Ecto neural progenitor cell (in vitro differentiated cells): ENCODE data around the gene CAMK2A.
A peak's percentile ranks its signal among the peaks of the same experiment; 100 is the strongest.

Experiments used
- DNase-seq: peaks from one replicate; pipeline ENCODE4 v3.0.0-alpha.2; 2018; ENCODE audit warnings: low spot score

CAMK2A gene

GRCh38 chr5:150289551-150290390, at the start of gene CAMK2A:
Gene CAMK2A (minus strand): TSS chr5:150289773. CDS start chr5:150289625, 148 bp downstream.
- DNase-seq, result peak; percentile 79

GRCh38 chr5:150339165-150339564, 49.6 kb upstream of the CAMK2A start:
- DNase-seq, result no peak

GRCh38 chr5:150338546-150338945, 49.0 kb upstream of the CAMK2A start:
- no peak for DNase-seq

- DNase-seq, result no peak
Measured at GRCh38 chr5:150335778-150336177, 46.2 kb upstream of the CAMK2A start.

GRCh38 chr5:150333400-150333799, 43.8 kb upstream of the CAMK2A start:
- DNase-seq, result no peak

GRCh38 chr5:150329881-150330876, 40.6 kb upstream of the CAMK2A start:
- DNase-seq, result no peak

GRCh38 chr5:150329038-150329437, 39.5 kb upstream of the CAMK2A start:
- no peak for DNase-seq

- no peak for DNase-seq
Measured at GRCh38 chr5:150328515-150328914, 38.9 kb upstream of the CAMK2A start.

- DNase-seq, result no peak
Measured at GRCh38 chr5:150327139-150327538, 37.6 kb upstream of the CAMK2A start.

- DNase-seq, result no peak
Measured at GRCh38 chr5:150326707-150327106, 37.1 kb upstream of the CAMK2A start.

GRCh38 chr5:150325426-150325825, 35.9 kb upstream of the CAMK2A start:
- no peak for DNase-seq

GRCh38 chr5:150323819-150324218, 34.2 kb upstream of the CAMK2A start:
- DNase-seq, result no peak

- no peak for DNase-seq
Measured at GRCh38 chr5:150323092-150323491, 33.5 kb upstream of the CAMK2A start.

- no peak for DNase-seq
Measured at GRCh38 chr5:150322202-150322601, 32.6 kb upstream of the CAMK2A start.

- no peak for DNase-seq
Measured at GRCh38 chr5:150321784-150322183, 32.2 kb upstream of the CAMK2A start.

- DNase-seq, result no peak
Measured at GRCh38 chr5:150321211-150321610, 31.6 kb upstream of the CAMK2A start.

- no peak for DNase-seq
Measured at GRCh38 chr5:150320044-150320613, 30.6 kb upstream of the CAMK2A start.

- DNase-seq, result no peak
Measured at GRCh38 chr5:150319484-150319790, 29.9 kb upstream of the CAMK2A start.

- no peak for DNase-seq
Measured at GRCh38 chr5:150318613-150319483, 29.3 kb upstream of the CAMK2A start.

GRCh38 chr5:150317048-150318003, 27.8 kb upstream of the CAMK2A start:
- DNase-seq, result no peak
